ENCODE results near the gene FBN3.

Gene FBN3

DNA sequence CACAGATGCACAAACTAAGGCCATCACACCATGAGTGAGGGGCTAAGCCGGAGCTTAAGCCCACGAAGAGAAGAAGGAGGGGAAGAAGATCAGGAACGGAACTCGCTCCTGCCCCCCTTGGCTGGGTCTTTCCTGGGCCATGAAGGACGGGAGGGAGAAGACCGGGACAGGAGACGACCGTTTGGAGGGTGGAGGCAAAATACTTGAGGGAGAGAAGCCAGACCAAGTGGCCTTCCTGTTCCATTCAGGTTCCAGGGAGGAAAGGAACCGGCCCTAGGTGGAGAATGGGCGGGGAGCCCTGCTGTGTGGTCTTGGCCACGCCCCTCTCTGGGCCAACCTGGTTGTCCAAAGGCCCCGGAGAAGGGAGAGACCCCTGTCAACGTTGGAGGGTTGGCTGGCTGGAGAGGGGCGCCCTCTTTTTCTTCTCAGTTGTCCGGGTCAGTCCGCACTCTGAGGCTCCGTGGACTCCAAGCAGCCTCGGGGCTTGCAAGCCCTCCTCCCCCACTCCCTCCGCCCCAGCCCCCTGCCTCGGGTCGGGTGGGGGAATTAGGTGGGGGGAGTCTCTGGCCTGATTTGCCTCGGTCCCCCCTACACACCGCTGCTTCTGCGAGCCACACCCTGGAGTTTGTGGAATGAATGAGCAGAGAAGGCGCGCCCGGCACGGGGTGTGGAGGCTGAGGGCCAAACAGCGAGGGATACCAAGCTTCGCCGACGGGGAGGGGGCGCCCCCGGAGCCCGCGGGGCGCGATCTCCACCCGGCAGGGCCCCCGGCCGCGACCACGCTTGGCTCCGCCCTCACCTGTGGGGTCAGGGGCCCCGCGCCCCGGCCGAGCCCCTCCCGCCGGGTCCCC is 757 bp downstream of the FBN3 start:
- DNase-seq (ENCODE audit: low spot score): peak; percentile 67

DNA sequence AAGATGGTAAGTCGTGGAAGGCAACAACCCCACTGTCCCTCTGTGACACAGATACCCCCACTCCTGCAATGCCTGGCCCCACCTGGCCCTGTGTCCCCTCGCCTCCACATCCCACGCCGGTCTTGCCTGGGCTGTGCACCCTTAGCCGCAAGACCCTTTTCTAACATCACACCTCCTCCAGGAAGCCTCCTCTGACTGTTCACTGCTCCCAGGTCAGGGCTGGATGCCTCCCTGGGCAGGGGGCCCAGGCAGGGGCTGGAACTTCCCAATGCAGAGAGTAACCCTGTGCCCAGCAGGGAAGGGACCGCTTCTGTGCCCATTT is 1.3 kb downstream of the FBN3 start:
- peak; percentile 15 for DNase-seq (ENCODE audit: low spot score)

DNA sequence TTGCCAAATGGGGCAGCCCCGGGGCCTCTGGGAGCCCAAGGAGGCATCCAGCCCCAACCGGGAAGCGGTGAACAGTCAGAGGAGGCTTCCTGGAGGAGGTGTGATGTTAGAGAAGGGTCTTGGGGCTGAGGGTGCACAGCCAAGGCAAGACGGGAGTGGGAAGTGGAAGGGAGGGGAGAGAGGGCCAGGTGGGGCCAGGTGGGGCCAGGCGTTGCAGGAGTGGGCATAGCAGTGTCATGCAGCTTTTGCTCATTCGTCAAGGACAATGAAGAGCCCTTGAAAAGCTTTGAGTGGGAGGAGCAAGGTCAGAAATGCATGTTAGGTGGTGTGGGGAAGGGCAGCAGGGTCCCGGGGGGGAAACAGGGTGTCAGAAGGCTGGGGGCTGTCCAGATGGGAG is 1.8 kb downstream of the FBN3 start:
- DNase-seq (ENCODE audit: low spot score): no peak

- DNase-seq (ENCODE audit: low spot score): peak; percentile 40
Measured at GRCh38 chr19:8146877-8147581, 2.4 kb downstream of the FBN3 start.

- peak; percentile 12 for DNase-seq (ENCODE audit: low spot score)
Measured at GRCh38 chr19:8144273-8144995, 5.0 kb downstream of the FBN3 start.

GRCh38 chr19:8143041-8143440 is 6.4 kb downstream of the FBN3 start:
- peak; percentile 33 for DNase-seq (ENCODE audit: low spot score)

GRCh38 chr19:8142513-8142900 is 6.9 kb downstream of the FBN3 start:
- DNase-seq (ENCODE audit: low spot score): peak; percentile 29

GRCh38 chr19:8141726-8142512 is 7.5 kb downstream of the FBN3 start:
- peak; percentile 33 for DNase-seq (ENCODE audit: low spot score)

DNA sequence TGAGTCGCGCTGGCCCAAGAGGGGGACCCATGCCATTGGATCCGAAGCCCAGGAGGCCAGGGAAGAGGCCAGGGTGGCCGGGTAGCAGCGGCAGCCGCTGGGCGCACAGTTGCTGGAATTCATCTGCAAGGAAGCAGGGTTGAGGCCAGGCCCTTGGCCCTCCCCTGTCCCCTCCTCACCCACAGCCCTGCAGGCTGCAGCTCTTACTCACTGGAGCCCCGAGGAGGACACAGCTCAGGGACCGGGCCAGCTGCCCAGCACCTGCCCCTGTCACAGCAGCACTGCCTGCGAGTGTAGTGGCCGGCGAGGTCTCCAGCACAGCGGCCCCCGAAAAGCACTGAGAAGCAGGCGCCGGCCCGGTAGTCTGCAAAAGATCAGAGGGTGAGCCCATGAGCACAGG is 11.2 kb downstream of the FBN3 start:
- DNase-seq (ENCODE audit: low spot score): peak; percentile 32

- DNase-seq (ENCODE audit: low spot score): no peak
Measured at GRCh38 chr19:8137425-8137824, 12.0 kb downstream of the FBN3 start.

DNA sequence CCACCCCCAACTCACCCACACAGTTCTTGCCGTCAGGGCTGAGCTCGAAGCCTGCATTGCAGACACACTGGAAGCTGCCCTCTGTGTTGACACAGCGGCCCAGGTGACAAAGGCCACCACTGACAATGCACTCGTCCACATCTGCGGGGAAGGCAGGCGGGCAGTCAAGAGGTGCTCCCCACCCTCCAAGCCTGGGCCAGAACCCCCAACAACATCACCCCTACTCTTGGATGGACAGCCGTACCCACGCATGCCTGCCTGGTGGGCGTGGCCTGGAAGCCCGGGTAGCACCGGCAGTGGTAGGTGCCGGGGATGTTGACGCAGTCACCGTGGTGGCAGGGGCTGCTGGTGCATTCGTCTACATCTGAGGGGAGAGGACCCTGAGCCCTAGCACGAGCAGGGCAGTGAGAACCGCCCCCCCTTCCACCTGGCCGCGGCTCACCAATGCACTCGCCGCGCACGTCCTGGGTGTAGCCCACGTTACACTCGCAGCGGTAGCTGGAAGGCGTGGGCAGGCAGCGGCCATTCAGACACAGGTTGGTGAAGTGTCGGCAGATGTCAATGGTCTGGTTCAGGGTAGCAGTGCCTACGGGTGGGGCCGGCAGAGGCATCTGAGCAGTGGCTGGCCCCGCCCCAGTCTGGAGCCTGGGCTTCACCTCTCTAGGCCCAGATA is 13.3 kb downstream of the FBN3 start:
- no peak for DNase-seq (ENCODE audit: low spot score)

- DNase-seq (ENCODE audit: low spot score): no peak
Measured at GRCh38 chr19:8132858-8133458, 16.4 kb downstream of the FBN3 start.

DNA sequence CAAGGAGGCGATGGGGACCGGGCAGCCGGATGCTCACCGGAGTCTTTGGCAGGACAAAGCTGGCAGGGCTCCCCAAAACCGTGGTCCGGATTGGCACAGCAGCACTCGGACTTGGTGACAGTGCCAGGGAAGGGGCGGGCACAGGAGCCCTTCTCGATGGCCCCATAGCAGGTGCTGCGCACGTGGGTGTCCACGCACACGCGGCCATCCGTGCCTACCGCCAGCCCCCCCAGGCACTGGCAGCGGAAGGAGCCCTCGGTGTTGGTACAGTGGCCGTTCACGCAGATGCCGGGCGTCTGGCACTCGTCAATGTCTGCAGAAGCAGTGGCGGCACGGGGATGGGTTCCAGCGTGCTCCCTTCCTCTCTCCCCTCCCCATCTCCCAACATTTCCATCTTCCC is 17.9 kb downstream of the FBN3 start:
- no peak for DNase-seq (ENCODE audit: low spot score)

GRCh38 chr19:8129061-8129618 is 20.3 kb downstream of the FBN3 start:
- peak; percentile 21 for DNase-seq (ENCODE audit: low spot score)

GRCh38 chr19:8128551-8128950 is 20.8 kb downstream of the FBN3 start:
- DNase-seq (ENCODE audit: low spot score): no peak

GRCh38 chr19:8127311-8127710 is 22.1 kb downstream of the FBN3 start:
- DNase-seq (ENCODE audit: low spot score): peak; percentile 4

- no peak for DNase-seq (ENCODE audit: low spot score)
Measured at GRCh38 chr19:8126511-8126910, 22.9 kb downstream of the FBN3 start.

DNA sequence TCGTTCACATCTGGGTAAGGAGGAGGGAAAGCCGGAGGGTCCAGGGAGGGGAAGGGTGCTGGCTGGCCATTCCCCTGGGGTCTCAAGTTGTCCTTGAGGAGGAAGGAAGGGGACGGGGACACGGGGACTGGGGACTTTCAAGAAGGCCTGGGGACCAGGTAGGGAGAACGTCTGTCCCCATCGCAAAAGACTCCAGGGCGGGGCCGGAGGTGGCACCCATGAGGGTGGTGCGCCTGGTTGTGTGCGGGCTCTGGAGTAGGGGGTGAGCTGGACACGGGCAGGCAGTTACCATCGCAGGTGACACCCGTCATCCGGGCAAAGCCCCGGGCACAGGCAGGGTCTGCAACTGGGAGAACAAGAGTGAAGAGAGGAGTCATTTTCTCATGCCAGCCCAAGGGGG is 23.4 kb downstream of the FBN3 start:
- no peak for DNase-seq (ENCODE audit: low spot score)

DNA sequence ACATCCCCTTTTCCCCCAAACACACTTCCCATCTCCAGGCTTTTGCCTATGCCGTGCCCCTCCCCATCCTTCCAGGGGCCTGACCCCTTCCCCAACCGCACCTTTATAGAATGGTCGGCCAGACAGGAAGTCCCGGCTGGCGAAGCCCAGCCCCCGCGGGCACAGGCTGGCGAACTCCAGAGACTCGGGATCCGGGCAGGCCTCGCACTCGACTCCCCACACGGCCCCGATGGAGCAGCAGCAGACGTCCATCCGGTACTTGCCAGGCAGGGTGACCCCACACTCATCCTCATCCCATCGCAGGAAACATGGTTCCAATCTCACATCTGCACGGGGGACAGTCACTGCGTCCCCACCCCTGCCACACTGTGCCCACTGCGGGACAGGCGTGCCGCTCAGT is 25.7 kb downstream of the FBN3 start:
- no peak for DNase-seq (ENCODE audit: low spot score)

GRCh38 chr19:8120636-8121480 is 28.5 kb downstream of the FBN3 start:
- no peak for DNase-seq (ENCODE audit: low spot score)

Measured in D341Med (cell line).